ENCODE measurements around the gene TTC7B.
A peak's percentile ranks its signal among the peaks of the same experiment; 100 is the strongest.

The TTC7B gene

GRCh38 chr14:90759370-90760077 lies 56.7 kb downstream of the TTC7B start:
- Mint-ChIP-seq H3K4me3 (peak overlapping the region; percentile 82), H3K27ac (peak overlapping the region; percentile 76), H3K4me1 (peaks cover 16% of the 10 kb centered on the region), H3K36me3 (no peaks in the 10 kb centered on the region), H3K27me3 (peaks cover 3% of the 10 kb centered on the region), H3K9me3 (peaks cover 6% of the 10 kb centered on the region)
- ATAC-seq (ENCODE audit: low read depth) (peak; percentile 67), DNase-seq (ENCODE audit: low spot score in 2 of 2) (peak; percentile 38 to 52)

- Mint-ChIP-seq H3K27ac (peak overlapping the region; percentile 76), H3K36me3 (no peaks in the 10 kb centered on the region), H3K4me3 (peak overlapping the region; percentile 82), H3K27me3 (peaks cover 3% of the 10 kb centered on the region), H3K9me3 (peaks cover 4% of the 10 kb centered on the region), H3K4me1 (peaks cover 16% of the 10 kb centered on the region)
- ATAC-seq (ENCODE audit: low read depth) (no peak), DNase-seq (ENCODE audit: low spot score in 2 of 2) (peak in 1 of 2 donors; percentile 32)
Observed at GRCh38 chr14:90758959-90759358, 57.3 kb downstream of the TTC7B start.

- peak overlapping the region; percentile 82 for H3K4me3 Mint-ChIP-seq
- ATAC-seq (ENCODE audit: low read depth) = peak; percentile 82
- H3K27me3 Mint-ChIP-seq = peaks cover 1% of the 10 kb centered on the region
- no peaks in the 10 kb centered on the region for H3K36me3 Mint-ChIP-seq
- H3K4me1 Mint-ChIP-seq = peaks cover 16% of the 10 kb centered on the region
- DNase-seq (ENCODE audit: low spot score in 2 of 2) = peak; percentile 96
- peaks cover 2% of the 10 kb centered on the region for H3K9me3 Mint-ChIP-seq
- peak overlapping the region; percentile 76 for H3K27ac Mint-ChIP-seq
Observed at GRCh38 chr14:90758028-90758889, 58.0 kb downstream of the TTC7B start.

- DNase-seq (ENCODE audit: low spot score in 2 of 2) (no peak), ATAC-seq (ENCODE audit: low read depth) (no peak)
- Mint-ChIP-seq H3K9me3 (peaks cover under 1% of the 10 kb centered on the region), H3K4me3 (peak overlapping the region; percentile 75), H3K27ac (no peak overlapping the region), H3K4me1 (peaks cover 16% of the 10 kb centered on the region), H3K27me3 (no peaks in the 10 kb centered on the region), H3K36me3 (no peaks in the 10 kb centered on the region)
Observed at GRCh38 chr14:90757452-90757851, 58.8 kb downstream of the TTC7B start.

- H3K4me3 Mint-ChIP-seq = peak overlapping the region; percentile 17
- peaks cover 16% of the 10 kb centered on the region for H3K4me1 Mint-ChIP-seq
- H3K9me3 Mint-ChIP-seq = no peaks in the 10 kb centered on the region
- no peak overlapping the region for H3K27ac Mint-ChIP-seq
- no peaks in the 10 kb centered on the region for H3K36me3 Mint-ChIP-seq
- H3K27me3 Mint-ChIP-seq = no peaks in the 10 kb centered on the region
- no peak for ATAC-seq (ENCODE audit: low read depth)
- no peak for DNase-seq (ENCODE audit: low spot score in 2 of 2)
Observed at GRCh38 chr14:90756755-90757345, 59.4 kb downstream of the TTC7B start.

- no peak for ATAC-seq (ENCODE audit: low read depth)
- no peaks in the 10 kb centered on the region for H3K9me3 Mint-ChIP-seq
- DNase-seq (ENCODE audit: low spot score in 2 of 2) = no peak
- peaks cover 16% of the 10 kb centered on the region for H3K4me1 Mint-ChIP-seq
- no peak overlapping the region for H3K4me3 Mint-ChIP-seq
- no peaks in the 10 kb centered on the region for H3K36me3 Mint-ChIP-seq
- H3K27me3 Mint-ChIP-seq = no peaks in the 10 kb centered on the region
- H3K27ac Mint-ChIP-seq = no peak overlapping the region
Observed at GRCh38 chr14:90755661-90756304, 60.4 kb downstream of the TTC7B start.

GRCh38 chr14:90753456-90754005 lies 62.7 kb downstream of the TTC7B start:
- Mint-ChIP-seq H3K36me3 (no peaks in the 10 kb centered on the region), H3K4me1 (peaks cover 2% of the 10 kb centered on the region), H3K9me3 (peaks cover 5% of the 10 kb centered on the region), H3K27me3 (no peaks in the 10 kb centered on the region), H3K27ac (no peak overlapping the region), H3K4me3 (no peak overlapping the region)
- DNase-seq (ENCODE audit: low spot score in 2 of 2) (no peak), ATAC-seq (ENCODE audit: low read depth) (no peak)

GRCh38 chr14:90750701-90751100 lies 65.5 kb downstream of the TTC7B start:
- no peak overlapping the region for H3K27ac Mint-ChIP-seq
- H3K36me3 Mint-ChIP-seq = no peaks in the 10 kb centered on the region
- peaks cover 7% of the 10 kb centered on the region for H3K9me3 Mint-ChIP-seq
- DNase-seq (ENCODE audit: low spot score in 2 of 2) (no peak), ATAC-seq (ENCODE audit: low read depth) (no peak)
- no peaks in the 10 kb centered on the region for H3K4me1 Mint-ChIP-seq
- no peak overlapping the region for H3K4me3 Mint-ChIP-seq
- H3K27me3 Mint-ChIP-seq = no peaks in the 10 kb centered on the region

GRCh38 chr14:90750191-90750590 lies 66.0 kb downstream of the TTC7B start:
- DNase-seq (ENCODE audit: low spot score in 2 of 2) = no peak
- Mint-ChIP-seq H3K36me3 (no peaks in the 10 kb centered on the region), H3K4me3 (no peak overlapping the region)

GRCh38 chr14:90747909-90748308 lies 68.3 kb downstream of the TTC7B start:
- no peaks in the 10 kb centered on the region for H3K4me1 Mint-ChIP-seq
- no peaks in the 10 kb centered on the region for H3K36me3 Mint-ChIP-seq
- ATAC-seq (ENCODE audit: low read depth) (no peak), DNase-seq (ENCODE audit: low spot score in 2 of 2) (no peak)
- no peak overlapping the region for H3K4me3 Mint-ChIP-seq
- peaks cover 7% of the 10 kb centered on the region for H3K9me3 Mint-ChIP-seq
- no peaks in the 10 kb centered on the region for H3K27me3 Mint-ChIP-seq
- no peak overlapping the region for H3K27ac Mint-ChIP-seq

More at GRCh38 chr14:90750191-90750590, 66.0 kb downstream of the TTC7B start:
- no peaks in the 10 kb centered on the region for H3K27me3 Mint-ChIP-seq
- no peak overlapping the region for H3K27ac Mint-ChIP-seq
- no peaks in the 10 kb centered on the region for H3K4me1 Mint-ChIP-seq
- H3K9me3 Mint-ChIP-seq = peaks cover 7% of the 10 kb centered on the region
- ATAC-seq (ENCODE audit: low read depth) = no peak

GRCh38 chr14:90743826-90744225 lies 72.4 kb downstream of the TTC7B start:
- no peaks in the 10 kb centered on the region for H3K27me3 Mint-ChIP-seq
- no peak for ATAC-seq (ENCODE audit: low read depth)
- no peak overlapping the region for H3K4me3 Mint-ChIP-seq
- DNase-seq (ENCODE audit: low spot score in 2 of 2) = no peak
- H3K9me3 Mint-ChIP-seq = peaks cover 4% of the 10 kb centered on the region
- no peaks in the 10 kb centered on the region for H3K36me3 Mint-ChIP-seq
- no peaks in the 10 kb centered on the region for H3K4me1 Mint-ChIP-seq
- H3K27ac Mint-ChIP-seq = no peak overlapping the region

GRCh38 chr14:90743425-90743824 lies 72.8 kb downstream of the TTC7B start:
- no peaks in the 10 kb centered on the region for H3K27me3 Mint-ChIP-seq

GRCh38 chr14:90742729-90743128 lies 73.5 kb downstream of the TTC7B start:
- Mint-ChIP-seq H3K27ac (no peak overlapping the region), H3K36me3 (no peaks in the 10 kb centered on the region), H3K9me3 (no peaks in the 10 kb centered on the region), H3K27me3 (no peaks in the 10 kb centered on the region), H3K4me3 (no peak overlapping the region), H3K4me1 (no peaks in the 10 kb centered on the region)
- no peak for ATAC-seq (ENCODE audit: low read depth)
- no peak for DNase-seq (ENCODE audit: low spot score in 2 of 2)

More at GRCh38 chr14:90743425-90743824, 72.8 kb downstream of the TTC7B start:
- Mint-ChIP-seq H3K36me3 (no peaks in the 10 kb centered on the region), H3K9me3 (peaks cover 1% of the 10 kb centered on the region), H3K4me3 (no peak overlapping the region), H3K27ac (no peak overlapping the region), H3K4me1 (no peaks in the 10 kb centered on the region)
- ATAC-seq (ENCODE audit: low read depth) (no peak), DNase-seq (ENCODE audit: low spot score in 2 of 2) (no peak)
